HG03457 (cell line): ENCODE measurements around the gene GTF3C5.
"Not testable (repeated sequence)": the region's sequence is repeated elsewhere in the genome, so short reads cannot be mapped to it uniquely, and the experiment has no call there.

Experiments
- ATAC-seq: cut with Tn5 transposase; IDR thresholded peaks from one replicate; pipeline ENCODE4 v1.9.1; 2021; ENCODE audit warnings: moderate number of reproducible peaks; ENCODE audit not compliant: unreplicated experiment

Gene GTF3C5

GRCh38 chr9:133087429-133088145 is 56.8 kb downstream of the GTF3C5 start:
- no peak for ATAC-seq

- ATAC-seq: no peak
These were observed 57.5 kb downstream of the GTF3C5 start for GRCh38 chr9:133088146-133088750.

GRCh38 chr9:133088756-133089155 is 58.0 kb downstream of the GTF3C5 start:
- no peak for ATAC-seq

DNA sequence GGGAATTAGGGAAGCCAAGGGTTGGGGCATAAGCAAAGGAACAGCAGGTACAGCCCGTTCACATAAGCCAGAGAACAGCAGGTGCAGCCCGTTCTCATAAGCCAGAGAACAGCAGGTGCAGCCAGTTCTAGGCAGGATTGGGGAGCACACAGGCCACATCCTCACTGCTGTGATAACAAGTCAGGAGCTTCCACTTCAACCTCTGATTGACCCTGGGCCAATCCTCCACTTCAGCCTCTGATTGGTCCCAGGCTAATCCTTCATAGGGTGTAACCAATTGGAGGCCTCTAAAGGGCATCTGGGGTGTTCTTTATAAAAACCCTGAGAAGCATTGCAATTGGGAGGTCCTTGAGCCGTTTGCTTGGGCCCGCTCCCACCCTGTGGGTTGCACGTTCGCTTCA is 58.5 kb downstream of the GTF3C5 start:
- ATAC-seq: no peak

- no peak for ATAC-seq
These were observed 59.4 kb downstream of the GTF3C5 start for GRCh38 chr9:133090187-133090586.

DNA sequence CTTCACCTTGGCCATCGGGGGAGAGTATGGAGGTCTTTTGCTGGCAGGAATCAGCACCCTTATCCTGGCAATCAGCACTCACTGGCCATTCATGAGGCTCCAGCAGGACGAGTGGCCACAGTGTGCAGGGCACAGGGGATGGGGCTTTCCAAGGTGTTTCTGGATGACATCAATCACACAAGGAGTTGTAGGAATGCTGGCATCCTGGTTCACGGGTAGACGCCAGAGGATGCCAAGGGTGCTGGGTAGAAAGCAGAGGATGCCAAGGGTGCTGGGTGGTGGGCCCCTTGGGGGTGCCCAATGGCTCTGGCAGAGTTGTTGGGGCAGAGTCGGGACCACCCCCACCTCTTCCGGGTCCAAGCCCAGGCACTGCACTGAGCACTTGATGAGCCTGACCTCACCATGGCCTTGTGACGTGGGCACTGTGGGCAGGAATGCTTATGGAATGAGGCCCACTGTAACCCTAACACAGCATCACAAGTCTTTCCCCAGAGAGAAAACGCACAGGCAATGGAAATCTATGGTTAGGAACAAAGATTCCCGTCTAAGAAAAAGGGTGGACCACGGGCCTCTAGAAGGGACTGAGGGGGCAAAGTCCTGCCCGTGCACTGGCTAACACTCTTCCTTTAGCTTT is 60.1 kb downstream of the GTF3C5 start:
- ATAC-seq: no peak

DNA sequence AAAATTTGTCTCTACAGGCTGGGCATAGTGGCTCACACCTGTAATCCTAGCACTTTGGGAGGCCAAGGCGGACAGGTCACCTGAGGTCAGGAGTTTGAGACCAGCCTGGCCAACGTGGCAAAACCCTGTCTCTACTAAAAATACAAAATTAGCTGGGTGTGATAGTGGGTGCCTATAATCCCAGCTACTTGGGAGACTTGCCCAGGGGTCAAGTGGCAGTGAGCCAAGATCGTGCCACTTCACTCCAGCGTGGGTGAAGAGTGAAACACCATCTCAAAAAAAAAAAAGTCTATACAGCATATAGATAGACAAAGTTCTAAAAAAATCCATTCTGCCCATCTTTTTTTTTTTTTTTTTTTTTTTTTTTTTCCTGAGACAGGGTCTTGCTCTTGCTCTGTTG is 63.6 kb downstream of the GTF3C5 start:
- not testable (repeated sequence) for ATAC-seq

DNA sequence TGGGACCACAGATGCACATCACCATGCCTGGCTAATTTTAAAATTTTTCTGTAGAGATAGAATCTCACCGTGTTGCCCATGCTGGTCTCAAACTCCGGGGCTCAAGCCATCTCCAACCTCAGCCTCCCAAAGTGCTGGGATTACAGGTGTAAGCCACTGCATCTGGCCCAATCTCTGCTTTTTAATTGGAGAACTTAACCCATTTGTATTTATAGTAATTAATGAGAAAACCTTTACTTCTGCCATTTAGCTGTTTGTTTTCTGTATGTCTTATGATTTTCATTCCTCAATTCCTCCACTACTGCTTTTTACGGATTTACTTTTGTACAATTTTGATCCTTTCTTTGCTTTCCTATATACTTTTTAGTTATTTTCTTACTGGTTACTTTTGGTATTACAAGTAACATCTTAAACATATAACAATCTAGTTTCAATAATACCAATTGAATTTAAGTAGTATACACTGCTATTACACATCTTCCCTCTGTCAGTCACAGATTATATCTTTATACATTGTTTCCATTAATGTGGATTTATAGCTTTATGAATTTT is 64.1 kb downstream of the GTF3C5 start:
- no peak for ATAC-seq

- ATAC-seq: no peak
These were observed 67.4 kb downstream of the GTF3C5 start for GRCh38 chr9:133098104-133098754.

DNA sequence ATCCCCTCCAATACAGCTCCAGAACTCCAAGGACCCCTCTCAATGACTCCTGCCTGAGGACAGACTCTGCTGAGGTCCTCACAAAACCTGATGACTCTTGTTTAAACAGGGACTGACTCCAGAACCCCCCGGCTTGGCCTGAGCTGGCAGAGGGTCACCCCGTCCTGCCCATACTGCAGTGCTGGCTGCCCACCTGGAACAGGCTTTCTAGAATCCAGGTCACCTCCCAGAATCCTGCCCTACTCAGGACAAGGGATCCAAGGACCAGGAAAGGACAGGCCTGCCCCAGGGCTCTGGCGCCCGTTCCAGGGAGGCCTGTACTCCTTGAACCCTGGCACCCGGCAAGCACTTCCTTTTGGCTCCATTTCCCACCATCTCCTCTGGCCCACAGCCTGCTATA is 68.1 kb downstream of the GTF3C5 start:
- no peak for ATAC-seq

- no peak for ATAC-seq
These were observed 69.1 kb downstream of the GTF3C5 start for GRCh38 chr9:133099726-133100505.

- no peak for ATAC-seq
These were observed 69.9 kb downstream of the GTF3C5 start for GRCh38 chr9:133100506-133101355.

GRCh38 chr9:133101356-133102189 is 70.8 kb downstream of the GTF3C5 start:
- ATAC-seq: no peak

GRCh38 chr9:133102190-133103021 is 71.6 kb downstream of the GTF3C5 start:
- ATAC-seq: no peak

DNA sequence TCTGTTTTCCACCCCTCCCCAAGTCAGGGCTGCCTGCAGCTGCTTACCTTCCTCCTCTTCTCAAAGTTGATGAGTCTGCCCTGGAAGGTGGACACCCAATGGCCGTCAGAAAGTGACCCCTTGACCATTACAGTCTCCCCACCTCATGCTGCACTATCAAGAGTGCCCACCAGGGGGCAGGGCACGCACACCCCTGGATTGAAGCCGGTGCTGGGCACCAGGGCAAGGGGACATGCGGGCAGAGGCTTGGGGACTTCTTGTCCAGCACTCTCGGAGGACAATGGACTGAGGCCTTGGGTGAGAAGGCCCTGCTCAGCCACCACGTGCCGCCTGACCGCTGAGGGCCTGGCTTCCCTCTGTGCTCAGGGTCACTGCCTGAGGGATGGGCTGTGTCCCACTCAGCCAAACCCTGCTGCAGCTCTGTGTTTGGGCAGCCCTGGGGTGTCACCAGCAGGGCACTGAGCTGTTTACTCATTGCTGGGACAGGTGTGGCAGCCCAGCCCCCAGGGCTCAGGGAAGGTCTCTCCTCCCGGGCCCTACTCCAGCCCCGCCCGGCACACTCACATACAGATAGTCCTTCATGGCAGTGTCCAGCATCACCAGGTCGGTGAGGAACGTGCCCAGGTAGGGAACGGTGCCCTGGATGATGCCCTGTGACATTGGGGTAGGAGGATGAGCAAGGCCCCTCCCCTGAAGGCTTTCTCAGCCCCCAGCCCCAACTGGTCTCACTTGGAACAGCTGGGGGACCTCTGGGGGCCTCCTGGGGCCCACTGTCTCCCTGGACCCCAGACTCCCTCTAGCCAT is 72.6 kb downstream of the GTF3C5 start:
- ATAC-seq: no peak

GRCh38 chr9:133103987-133104505 is 73.2 kb downstream of the GTF3C5 start:
- ATAC-seq: no peak
